ENCODE results near the gene CACNA2D3. TPM values are rescaled to one million over a fixed set of nuclear protein-coding genes. Genes with fewer than 3 reads are reported as not detected.

CACNA2D3 gene
- total RNA-seq, 1 donor from 2014 or later, result 21.2 TPM

- Histone ChIP-seq H3K4me3 (no peak overlapping the region), H3K9me3 (replicated peaks) (no peaks in the 10 kb centered on the region), H3K36me3 (no peaks in the 10 kb centered on the region), H3K27ac (replicated peaks) (no peak overlapping the region), H3K4me1 (no peaks in the 10 kb centered on the region), H3K27me3 (ENCODE audit: low read depth) (no peaks in the 10 kb centered on the region)
- intact Hi-C loops (cut with micrococcal nuclease), result no loop called here
- DNase-seq, result no peak
- no peak for TF ChIP-seq CTCF (IDR thresholded peaks at IDR 0.05; ENCODE audit: borderline replicate concordance)
Observed at GRCh38 chr3:54222316-54222715, 100.0 kb downstream of the CACNA2D3 start.

- DNase-seq, result no peak
- Histone ChIP-seq H3K27ac (replicated peaks) (no peak overlapping the region), H3K27me3 (ENCODE audit: low read depth) (no peaks in the 10 kb centered on the region), H3K36me3 (no peaks in the 10 kb centered on the region), H3K4me3 (no peak overlapping the region), H3K4me1 (no peaks in the 10 kb centered on the region), H3K9me3 (replicated peaks) (no peaks in the 10 kb centered on the region)
- TF ChIP-seq CTCF (IDR thresholded peaks at IDR 0.05; ENCODE audit: borderline replicate concordance), result no peak
- intact Hi-C loops (cut with micrococcal nuclease), result no loop called here
Observed at GRCh38 chr3:54223063-54223462, 100.7 kb downstream of the CACNA2D3 start.

GRCh38 chr3:54225841-54226528 lies 103.6 kb downstream of the CACNA2D3 start:
- no peak for DNase-seq
- H3K4me1 ChIP-seq, result no peaks in the 10 kb centered on the region
- intact Hi-C loops (cut with micrococcal nuclease), result no loop called here
- no peak overlapping the region for H3K4me3 ChIP-seq
- H3K36me3 ChIP-seq, result no peaks in the 10 kb centered on the region
- no peaks in the 10 kb centered on the region for H3K9me3 ChIP-seq (replicated peaks)
- no peaks in the 10 kb centered on the region for H3K27me3 ChIP-seq (ENCODE audit: low read depth)
- peak overlapping the region; percentile 55 for H3K27ac ChIP-seq (replicated peaks)
- peak; percentile 29 for TF ChIP-seq CTCF (IDR thresholded peaks at IDR 0.05; ENCODE audit: borderline replicate concordance)

- Histone ChIP-seq H3K4me3 (no peak overlapping the region), H3K27me3 (ENCODE audit: low read depth) (no peaks in the 10 kb centered on the region), H3K27ac (replicated peaks) (no peak overlapping the region), H3K9me3 (replicated peaks) (no peaks in the 10 kb centered on the region), H3K36me3 (no peaks in the 10 kb centered on the region), H3K4me1 (no peaks in the 10 kb centered on the region)
- no peak for DNase-seq
- no peak for TF ChIP-seq CTCF (IDR thresholded peaks at IDR 0.05; ENCODE audit: borderline replicate concordance)
- intact Hi-C loops (cut with micrococcal nuclease), result no loop called here
Observed at GRCh38 chr3:54228806-54229205, 106.5 kb downstream of the CACNA2D3 start.

- TF ChIP-seq CTCF (IDR thresholded peaks at IDR 0.05; ENCODE audit: borderline replicate concordance), result no peak
- no peaks in the 10 kb centered on the region for H3K27me3 ChIP-seq (ENCODE audit: low read depth)
- intact Hi-C loops (cut with micrococcal nuclease), result no loop called here
- no peaks in the 10 kb centered on the region for H3K36me3 ChIP-seq
- DNase-seq, result no peak
- H3K4me1 ChIP-seq, result peaks cover 4% of the 10 kb centered on the region
- no peak overlapping the region for H3K27ac ChIP-seq (replicated peaks)
- H3K4me3 ChIP-seq, result no peak overlapping the region
- no peaks in the 10 kb centered on the region for H3K9me3 ChIP-seq (replicated peaks)
Observed at GRCh38 chr3:54232618-54233017, 110.3 kb downstream of the CACNA2D3 start.
